Subcutaneous adipose tissue (tissue), 4 donors: ENCODE measurements around the gene ARNT2. TPM values are rescaled to one million over a fixed set of nuclear protein-coding genes. Genes with fewer than 3 reads are reported as not detected.

Source experiments
- CTCF ChIP-seq: fragments of 450-650 bp; IDR thresholded peaks from one replicate; pipeline ENCODE4 v1.5.1; 2016; ENCODE audit warnings: low read depth, mild to moderate bottlenecking, control low read depth, antibody characterized with exemption, moderate library complexity
- total RNA-seq, 4 donors: library from RNA; depleted of rRNA; stranded (reverse); fragments of >200 nt; gene quantifications; one replicate each; pipeline ENCODE4 v1.1.0, GENCODE V29; 2016

The ARNT2 gene
- total RNA-seq, 4 donors from 2014 or later: 0.16 to 4.3 (median 2.3) TPM

- TF ChIP-seq CTCF: no peak
Measured at GRCh38 chr15:80487839-80488390, 83.7 kb downstream of the ARNT2 start.

- TF ChIP-seq CTCF: no peak
Measured at GRCh38 chr15:80489030-80489594, 84.9 kb downstream of the ARNT2 start.

- TF ChIP-seq CTCF: no peak
Measured at GRCh38 chr15:80490431-80490990, 86.3 kb downstream of the ARNT2 start.

GRCh38 chr15:80491163-80491847, 87.1 kb downstream of the ARNT2 start:
- TF ChIP-seq CTCF: no peak

GRCh38 chr15:80492409-80492808, 88.2 kb downstream of the ARNT2 start:
- TF ChIP-seq CTCF: no peak

GRCh38 chr15:80492874-80493273, 88.7 kb downstream of the ARNT2 start:
- TF ChIP-seq CTCF: no peak

GRCh38 chr15:80494351-80494751, 90.2 kb downstream of the ARNT2 start:
- no peak for TF ChIP-seq CTCF
